IPS-18c (cell line): ENCODE data around the gene CABCOCO1.

Experiments used
- H3K4me3 ChIP-seq: 2 replicates; pipeline ENCODE4 v1.7.0; 2013; ENCODE audit warnings: low read depth, mild to moderate bottlenecking, low read length, moderate library complexity; ENCODE audit not compliant: insufficient read depth
- H3K9me3 ChIP-seq: one replicate; pipeline ENCODE4 v1.6.1; 2013; ENCODE audit warnings: mild to moderate bottlenecking, low read length, moderate library complexity; ENCODE audit not compliant: control insufficient read depth, insufficient read depth

Gene CABCOCO1

DNA sequence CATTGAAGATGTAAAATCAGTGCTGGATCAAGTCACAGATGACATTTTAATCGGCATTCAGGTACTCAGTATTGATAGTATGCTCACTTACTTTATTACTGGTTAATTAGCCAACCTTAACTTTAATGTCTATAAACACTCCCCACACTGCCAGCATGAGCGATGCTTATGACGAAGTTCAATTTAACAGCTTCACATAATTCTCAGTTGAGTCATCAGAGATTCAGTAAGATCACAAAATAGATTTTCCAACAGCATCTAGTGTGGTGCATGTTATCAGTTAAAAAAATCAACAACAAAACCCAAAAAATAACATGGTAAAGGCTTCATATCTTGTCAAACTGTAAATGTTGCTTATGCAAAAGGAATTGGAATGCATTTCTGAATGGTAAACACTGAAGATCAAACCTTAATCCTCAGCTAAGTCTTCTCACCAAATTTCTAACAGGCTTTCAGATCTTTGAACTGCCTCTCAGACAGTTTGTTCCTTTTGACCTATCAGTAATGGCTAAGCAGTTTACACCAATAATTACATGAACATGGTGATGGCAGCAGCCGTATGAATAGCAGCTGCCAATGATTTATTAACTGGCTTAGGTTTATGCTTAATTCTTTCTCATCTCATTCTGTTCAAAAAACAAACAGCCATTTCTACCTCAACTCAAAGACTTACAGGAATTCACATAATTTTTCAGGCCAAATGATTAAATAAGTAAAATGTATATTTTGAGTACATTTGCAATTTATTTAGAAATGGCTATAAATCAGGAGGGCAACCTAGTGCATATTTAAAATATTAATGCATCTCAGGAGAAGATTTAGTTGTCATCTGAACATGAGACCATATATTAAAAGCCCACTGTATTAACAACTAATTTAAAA is 98.5 kb downstream of the CABCOCO1 start:
- Histone ChIP-seq H3K9me3 (no peaks in the 10 kb centered on the region), H3K4me3 (no peak overlapping the region)

DNA sequence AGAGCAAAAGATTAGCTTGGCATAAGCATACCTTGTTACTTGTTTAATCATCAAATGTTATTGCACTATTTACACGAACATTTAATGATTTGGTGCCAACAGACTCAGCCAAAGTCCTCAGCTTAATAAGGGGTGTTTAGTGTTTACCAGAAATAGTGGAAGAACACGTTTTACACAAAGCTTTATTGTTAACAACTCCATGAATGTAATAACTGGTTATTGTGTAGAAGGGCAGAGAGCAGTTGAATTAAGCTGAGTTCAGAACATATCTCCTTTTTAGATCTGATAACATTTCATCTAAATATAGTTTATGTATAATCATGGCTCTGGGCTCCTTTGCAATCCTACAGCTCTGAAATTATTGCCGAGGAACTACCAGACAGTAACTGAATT is 99.1 kb downstream of the CABCOCO1 start:
- Histone ChIP-seq H3K4me3 (no peak overlapping the region), H3K9me3 (no peaks in the 10 kb centered on the region)

- H3K9me3 ChIP-seq = no peaks in the 10 kb centered on the region
- no peak overlapping the region for H3K4me3 ChIP-seq
Observed at GRCh38 chr10:61763778-61764177, 101.0 kb downstream of the CABCOCO1 start.

DNA sequence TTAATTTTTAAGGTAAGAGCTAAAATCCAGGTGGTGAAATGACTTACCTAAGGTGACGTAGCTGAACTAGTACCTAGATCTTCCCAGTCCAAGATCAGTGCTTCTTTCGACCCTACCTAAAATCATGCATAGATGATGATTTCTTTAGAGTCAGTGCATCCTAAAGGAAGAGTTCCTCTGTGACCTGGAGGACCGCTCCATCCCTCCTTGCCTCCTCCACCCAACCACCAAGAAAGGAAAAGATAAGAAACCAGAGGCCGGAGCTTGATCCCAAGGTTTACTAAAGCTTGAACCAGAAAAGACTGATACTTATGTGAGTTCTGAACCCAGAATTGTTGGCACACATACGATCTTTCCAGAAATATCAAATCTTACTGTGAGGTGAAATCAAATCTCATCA is 101.8 kb downstream of the CABCOCO1 start:
- Histone ChIP-seq H3K9me3 (no peaks in the 10 kb centered on the region), H3K4me3 (no peak overlapping the region)

- Histone ChIP-seq H3K4me3 (no peak overlapping the region), H3K9me3 (no peaks in the 10 kb centered on the region)
Observed at GRCh38 chr10:61765176-61766087, 102.7 kb downstream of the CABCOCO1 start.

- Histone ChIP-seq H3K4me3 (no peak overlapping the region), H3K9me3 (no peaks in the 10 kb centered on the region)
Observed at GRCh38 chr10:61766927-61767326, 104.2 kb downstream of the CABCOCO1 start.

- no peak overlapping the region for H3K4me3 ChIP-seq
- no peaks in the 10 kb centered on the region for H3K9me3 ChIP-seq
Observed at GRCh38 chr10:61774031-61774430, 111.3 kb downstream of the CABCOCO1 start.

- Histone ChIP-seq H3K9me3 (no peaks in the 10 kb centered on the region), H3K4me3 (no peak overlapping the region)
Observed at GRCh38 chr10:61775111-61775510, 112.4 kb downstream of the CABCOCO1 start.

DNA sequence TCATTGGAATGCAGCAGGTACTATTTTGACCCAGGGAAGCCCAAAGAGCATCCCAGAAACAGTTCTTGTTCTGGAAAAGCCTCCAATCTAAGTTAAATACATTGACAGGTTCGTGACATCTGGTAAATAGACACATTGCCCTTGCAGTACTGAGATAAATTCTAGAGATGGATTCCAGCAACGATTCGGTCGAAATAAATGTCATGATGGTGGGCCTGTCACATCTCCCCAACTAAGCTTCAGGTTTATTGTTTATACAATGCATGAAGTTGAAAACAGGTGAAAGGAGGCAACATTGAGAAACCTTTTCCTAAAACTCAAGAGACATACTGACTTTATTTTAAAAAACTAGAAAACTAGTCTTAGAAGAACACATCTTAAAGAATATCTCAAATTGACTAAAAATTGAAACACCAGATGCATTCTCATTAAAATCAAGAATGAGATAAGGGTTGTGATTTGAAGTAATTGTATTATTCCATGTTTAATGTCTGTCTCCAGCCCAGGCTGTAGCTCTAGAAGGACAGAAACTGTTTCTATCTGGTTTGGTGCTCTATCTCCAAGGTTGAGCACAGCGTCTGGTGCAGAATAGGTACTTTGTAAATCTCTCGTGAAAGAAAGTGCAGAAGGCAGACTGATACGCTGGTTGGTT is 114.0 kb downstream of the CABCOCO1 start:
- no peak overlapping the region for H3K4me3 ChIP-seq
- no peaks in the 10 kb centered on the region for H3K9me3 ChIP-seq

DNA sequence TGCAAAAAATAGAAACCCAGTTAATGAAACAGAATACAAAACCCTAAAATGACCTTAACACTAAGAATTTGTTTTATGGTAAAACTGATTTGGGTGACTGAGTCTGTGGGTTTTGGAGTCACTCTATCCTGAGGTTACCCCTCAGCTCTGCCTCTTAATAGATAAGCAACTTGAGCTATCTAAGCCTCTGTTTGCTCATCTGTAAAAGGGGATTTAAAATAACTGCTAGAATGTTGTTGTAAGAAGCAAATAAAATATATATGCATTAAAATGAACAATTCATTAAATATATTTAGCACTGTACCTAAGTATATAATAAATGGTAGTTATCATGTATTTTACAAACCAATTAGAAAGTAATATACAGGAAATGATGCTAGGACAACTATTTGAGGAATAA is 115.4 kb downstream of the CABCOCO1 start:
- H3K9me3 ChIP-seq = no peaks in the 10 kb centered on the region

GRCh38 chr10:61779276-61779675 is 116.5 kb downstream of the CABCOCO1 start:
- H3K9me3 ChIP-seq = no peaks in the 10 kb centered on the region
- H3K4me3 ChIP-seq = no peak overlapping the region

More for the DNA sequence above, 115.4 kb downstream of the CABCOCO1 start:
- H3K4me3 ChIP-seq = no peak overlapping the region

DNA sequence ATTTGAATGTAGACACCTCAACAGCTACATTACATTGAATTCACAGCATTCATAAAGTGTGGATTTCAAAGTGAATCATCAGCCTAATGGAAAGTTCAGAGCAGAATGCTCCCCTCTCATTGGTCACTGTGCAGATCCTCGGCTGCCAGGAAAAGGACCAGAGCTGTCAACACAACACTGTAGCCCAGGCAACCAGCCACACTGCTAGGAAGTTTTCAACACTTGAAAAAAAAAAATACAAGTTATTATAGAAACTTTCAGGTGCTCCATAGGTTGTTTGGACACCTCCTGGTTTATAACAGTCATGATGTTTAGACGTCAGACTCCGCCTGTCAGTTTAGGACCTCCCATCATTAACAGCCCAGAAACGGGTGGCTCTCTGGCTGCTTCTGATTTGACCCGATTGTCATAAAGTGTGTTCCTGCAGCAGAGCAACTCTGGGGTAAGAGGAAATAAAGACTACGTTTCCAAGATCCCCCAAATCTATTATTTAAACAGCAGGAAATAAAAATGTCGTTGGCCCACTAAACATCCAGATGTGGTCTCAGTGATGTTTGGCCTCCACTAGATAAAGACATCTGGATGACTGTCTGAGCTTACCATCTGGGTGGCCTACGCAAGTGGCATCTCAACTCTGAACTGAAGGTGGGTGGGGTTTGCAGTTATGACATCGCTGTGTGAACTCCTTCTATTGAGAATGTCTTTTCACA is 117.4 kb downstream of the CABCOCO1 start:
- no peaks in the 10 kb centered on the region for H3K9me3 ChIP-seq
- no peak overlapping the region for H3K4me3 ChIP-seq

GRCh38 chr10:61780732-61781131 is 118.0 kb downstream of the CABCOCO1 start:
- H3K9me3 ChIP-seq = no peaks in the 10 kb centered on the region
- H3K4me3 ChIP-seq = no peak overlapping the region

- Histone ChIP-seq H3K9me3 (no peaks in the 10 kb centered on the region), H3K4me3 (no peak overlapping the region)
Observed at GRCh38 chr10:61781969-61782403, 119.3 kb downstream of the CABCOCO1 start.

DNA sequence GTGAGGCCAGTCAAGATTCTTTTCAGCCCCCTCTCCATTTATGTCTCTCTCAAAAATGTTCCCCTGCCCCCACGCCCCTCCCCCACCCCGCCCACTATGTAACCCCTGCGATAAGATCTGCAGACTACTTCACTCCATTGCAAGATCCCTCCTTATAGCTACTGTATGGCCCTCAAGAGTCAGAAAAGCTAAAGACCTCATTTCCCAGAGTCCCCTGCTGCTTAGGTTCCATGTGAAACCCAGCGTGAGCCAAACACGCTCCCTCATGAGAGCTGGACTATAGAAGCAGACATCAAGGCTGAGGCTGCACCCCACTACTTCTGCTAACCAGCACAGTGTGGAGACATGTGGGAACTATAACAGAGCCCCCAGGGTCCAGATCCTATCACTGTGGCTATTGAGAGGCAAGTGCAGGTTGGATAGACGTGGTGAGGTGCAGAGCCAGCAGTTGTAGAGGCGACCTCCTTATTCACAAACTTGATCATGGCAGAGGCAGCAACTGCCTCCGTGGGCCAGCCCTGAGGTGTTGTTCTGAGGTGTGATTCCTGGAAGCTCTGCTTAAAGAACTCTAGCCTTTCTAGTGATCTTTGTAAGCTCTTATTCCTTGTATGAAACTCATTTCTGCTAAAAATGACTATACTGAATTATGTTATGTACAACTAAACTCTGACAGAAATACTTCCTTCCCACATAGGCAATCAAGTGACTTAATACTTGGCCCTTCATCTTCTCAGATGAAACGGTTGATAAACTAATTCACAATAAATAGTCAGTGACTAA is 121.8 kb downstream of the CABCOCO1 start:
- Histone ChIP-seq H3K9me3 (no peaks in the 10 kb centered on the region), H3K4me3 (no peak overlapping the region)

- H3K4me3 ChIP-seq = no peak overlapping the region
- no peaks in the 10 kb centered on the region for H3K9me3 ChIP-seq
Observed at GRCh38 chr10:61785473-61786105, 122.9 kb downstream of the CABCOCO1 start.
